GM12878 (cell line): ENCODE results near the gene MBD3L2B.
"Not testable (repeated sequence)": the region's sequence is repeated elsewhere in the genome, so short reads cannot be mapped to it uniquely, and the experiment has no call there.

Source experiments
- CHD4 ChIP-seq: fragments of 200-600 bp; sonication (generic); IDR thresholded peaks from 2 replicates; pipeline ENCODE4 v1.6.1; 2016; ENCODE audit warnings: mild to moderate bottlenecking
- EP300 ChIP-seq, 2 experiments: fragments of 150-350 bp in 1 of 2; IDR thresholded peaks; 2 replicates each; pipeline ENCODE4 v1.6.1; 2011 to 2012; ENCODE audit warnings: low read depth in 2 of 2, low read length in 2 of 2, borderline replicate concordance in 1 of 2, improper control_type of control experiment in 1 of 2, inconsistent platforms in 1 of 2; ENCODE audit not compliant: control insufficient read depth in 1 of 2
- EZH2 ChIP-seq: IDR thresholded peaks from 2 replicates; pipeline ENCODE4 v1.6.1; 2012; ENCODE audit warnings: low read depth, mild to moderate bottlenecking, control low read depth, inconsistent platforms, low read length, borderline replicate concordance; ENCODE audit not compliant: control insufficient read depth
- FOXK2 ChIP-seq: fragments of 450-650 bp; IDR thresholded peaks from 2 replicates; pipeline ENCODE4 v1.6.1; 2017; ENCODE audit warnings: mild to moderate bottlenecking, moderate library complexity
- KDM1A ChIP-seq: fragments of 200-600 bp; sonication (generic); IDR thresholded peaks from 2 replicates; pipeline ENCODE4 v1.6.1; 2016; ENCODE audit warnings: borderline replicate concordance
- RAD21 ChIP-seq: IDR thresholded peaks from 2 replicates; pipeline ENCODE4 v1.6.1; 2011; ENCODE audit warnings: mild to moderate bottlenecking, low read depth, low read length, moderate library complexity; ENCODE audit not compliant: insufficient read depth
- SREBF1 ChIP-seq: IDR thresholded peaks from 2 replicates; pipeline ENCODE4 v1.6.1; 2012; ENCODE audit warnings: mild to moderate bottlenecking, low read length
- STAT3 ChIP-seq: IDR thresholded peaks from 2 replicates; pipeline ENCODE4 v1.6.1; 2011; ENCODE audit warnings: low read depth, low read length, improper control_type of control experiment
- TCF7 ChIP-seq: IDR thresholded peaks from 2 replicates; pipeline ENCODE4 v1.6.1; 2014; ENCODE audit warnings: antibody characterized with exemption, borderline replicate concordance
- ZBED1 ChIP-seq: IDR thresholded peaks from 2 replicates; pipeline ENCODE4 v1.6.1; 2016; ENCODE audit warnings: borderline replicate concordance
- TF ChIP-seq, protein P1 (sequence below), 3 experiments: IDR thresholded peaks in 2 of 3; conservative IDR thresholded peaks in 1 of 3; 2 replicates each; pipeline ENCODE4 v1.5.1; 2011; ENCODE audit warnings: low read depth in 3 of 3, low read length in 3 of 3, mild to moderate bottlenecking in 3 of 3, control low read depth in 2 of 3, moderate library complexity in 2 of 3, inconsistent platforms in 1 of 3, mixed read lengths in 1 of 3; ENCODE audit not compliant: control insufficient read depth in 2 of 3, insufficient read depth in 1 of 3; ENCODE audit errors: extremely low read depth in 1 of 3
- TF ChIP-seq, protein P2 (sequence below): fragments of 450-650 bp; IDR thresholded peaks from 2 replicates; pipeline ENCODE4 v1.6.1; 2017; ENCODE audit warnings: borderline replicate concordance

GRCh38 chr19:7059977-7060376 lies 38.7 kb upstream of the MBD3L2B start:
- TF ChIP-seq ZBED1; CHD4; STAT3; RAD21; EZH2; EP300 (IDR thresholded peaks at IDR 0.05; ENCODE audit: borderline replicate concordance in 1 of 2, control insufficient read depth in 1 of 2, low read depth in 2 of 2, low read length in 2 of 2); FOXK2; TCF7; SREBF1; KDM1A: not testable (repeated sequence)
- TF ChIP-seq, protein P1, sequence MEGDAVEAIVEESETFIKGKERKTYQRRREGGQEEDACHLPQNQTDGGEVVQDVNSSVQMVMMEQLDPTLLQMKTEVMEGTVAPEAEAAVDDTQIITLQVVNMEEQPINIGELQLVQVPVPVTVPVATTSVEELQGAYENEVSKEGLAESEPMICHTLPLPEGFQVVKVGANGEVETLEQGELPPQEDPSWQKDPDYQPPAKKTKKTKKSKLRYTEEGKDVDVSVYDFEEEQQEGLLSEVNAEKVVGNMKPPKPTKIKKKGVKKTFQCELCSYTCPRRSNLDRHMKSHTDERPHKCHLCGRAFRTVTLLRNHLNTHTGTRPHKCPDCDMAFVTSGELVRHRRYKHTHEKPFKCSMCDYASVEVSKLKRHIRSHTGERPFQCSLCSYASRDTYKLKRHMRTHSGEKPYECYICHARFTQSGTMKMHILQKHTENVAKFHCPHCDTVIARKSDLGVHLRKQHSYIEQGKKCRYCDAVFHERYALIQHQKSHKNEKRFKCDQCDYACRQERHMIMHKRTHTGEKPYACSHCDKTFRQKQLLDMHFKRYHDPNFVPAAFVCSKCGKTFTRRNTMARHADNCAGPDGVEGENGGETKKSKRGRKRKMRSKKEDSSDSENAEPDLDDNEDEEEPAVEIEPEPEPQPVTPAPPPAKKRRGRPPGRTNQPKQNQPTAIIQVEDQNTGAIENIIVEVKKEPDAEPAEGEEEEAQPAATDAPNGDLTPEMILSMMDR (IDR thresholded peaks at IDR 0.05 in 2 of 3, conservative IDR thresholded peaks at IDR 0.05 in 1 of 3; ENCODE audit: control insufficient read depth in 2 of 3, extremely low read depth in 1 of 3, insufficient read depth in 1 of 3, low read depth in 3 of 3, low read length in 3 of 3) = not testable (repeated sequence)
- TF ChIP-seq, protein P2, sequence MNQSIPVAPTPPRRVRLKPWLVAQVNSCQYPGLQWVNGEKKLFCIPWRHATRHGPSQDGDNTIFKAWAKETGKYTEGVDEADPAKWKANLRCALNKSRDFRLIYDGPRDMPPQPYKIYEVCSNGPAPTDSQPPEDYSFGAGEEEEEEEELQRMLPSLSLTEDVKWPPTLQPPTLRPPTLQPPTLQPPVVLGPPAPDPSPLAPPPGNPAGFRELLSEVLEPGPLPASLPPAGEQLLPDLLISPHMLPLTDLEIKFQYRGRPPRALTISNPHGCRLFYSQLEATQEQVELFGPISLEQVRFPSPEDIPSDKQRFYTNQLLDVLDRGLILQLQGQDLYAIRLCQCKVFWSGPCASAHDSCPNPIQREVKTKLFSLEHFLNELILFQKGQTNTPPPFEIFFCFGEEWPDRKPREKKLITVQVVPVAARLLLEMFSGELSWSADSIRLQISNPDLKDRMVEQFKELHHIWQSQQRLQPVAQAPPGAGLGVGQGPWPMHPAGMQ = not testable (repeated sequence)
